CD4-positive, alpha-beta T cell treated with Interleukin-4 for 1 hour (primary cell): ENCODE measurements around the gene FCRL5.
"Not testable (repeated sequence)": the region's sequence is repeated elsewhere in the genome, so short reads cannot be mapped to it uniquely, and the experiment has no call there.

Experiments
- DNase-seq, 2 donors: peaks; one replicate each; pipeline ENCODE4 v3.0.0-alpha.2; 2020 to 2022

The FCRL5 gene

DNA sequence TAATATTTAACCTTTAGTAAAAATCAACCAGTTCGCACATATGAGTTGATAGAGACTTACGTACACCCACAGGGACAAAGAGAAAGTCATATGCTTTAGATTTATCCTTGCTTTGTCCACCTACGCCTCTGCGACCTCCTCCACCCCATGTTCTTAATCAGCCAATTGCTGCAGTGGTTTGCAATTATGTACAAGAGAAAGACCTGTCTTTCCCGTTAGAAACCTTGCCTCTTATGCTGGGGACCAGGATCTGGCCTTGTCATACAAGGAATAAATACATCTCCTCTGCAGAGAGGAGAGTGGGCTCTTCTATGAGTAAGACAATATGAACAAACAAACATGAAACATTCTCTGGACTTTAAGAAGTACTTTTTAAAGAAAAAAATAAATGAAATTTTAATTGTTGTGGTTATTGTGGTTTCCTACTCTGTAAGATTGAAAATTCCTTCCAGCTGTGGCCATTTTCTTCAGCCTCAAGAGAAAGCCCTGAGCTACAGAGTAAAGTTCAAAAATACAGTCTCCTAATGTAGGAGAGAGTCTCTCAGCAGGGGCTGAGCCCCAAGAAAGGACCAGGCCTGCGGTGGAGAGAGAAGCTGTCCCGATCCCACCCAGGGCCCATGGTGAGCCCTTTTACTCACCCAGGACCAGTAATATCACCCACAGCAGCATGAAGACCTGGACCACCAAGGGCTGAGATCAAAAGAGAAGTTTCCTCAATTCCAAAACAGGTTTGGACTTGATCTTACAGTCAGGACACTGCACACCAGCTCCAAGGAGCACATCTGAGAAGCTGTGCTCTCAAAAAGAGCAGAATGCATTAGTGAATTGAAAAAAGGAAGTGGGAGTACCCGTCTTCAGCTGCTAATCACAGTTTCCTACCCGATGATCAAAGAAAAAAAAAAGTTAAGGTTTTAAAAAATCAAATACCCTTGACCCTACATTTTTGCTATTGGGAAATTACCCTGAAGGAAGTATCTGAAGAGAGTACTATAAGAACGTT lies at the start of gene FCRL5:
Gene FCRL5, minus strand, starts transcription at position 822 of the 1,000 bp plus-strand sequence. Its CDS starts 153 bp downstream, at position 669.
- DNase-seq = no peak

- DNase-seq = no peak
These were observed 47.9 kb upstream of the FCRL5 start for GRCh38 chr1:157600236-157600635.

GRCh38 chr1:157597959-157598667 lies 45.8 kb upstream of the FCRL5 start, which contains the start of gene FCRL4:
Gene FCRL4 (minus strand): TSS chr1:157598085. CDS start chr1:157597944, 141 bp downstream.
- no peak for DNase-seq

- DNase-seq = no peak
These were observed 44.1 kb upstream of the FCRL5 start for GRCh38 chr1:157596384-157596783.

DNA sequence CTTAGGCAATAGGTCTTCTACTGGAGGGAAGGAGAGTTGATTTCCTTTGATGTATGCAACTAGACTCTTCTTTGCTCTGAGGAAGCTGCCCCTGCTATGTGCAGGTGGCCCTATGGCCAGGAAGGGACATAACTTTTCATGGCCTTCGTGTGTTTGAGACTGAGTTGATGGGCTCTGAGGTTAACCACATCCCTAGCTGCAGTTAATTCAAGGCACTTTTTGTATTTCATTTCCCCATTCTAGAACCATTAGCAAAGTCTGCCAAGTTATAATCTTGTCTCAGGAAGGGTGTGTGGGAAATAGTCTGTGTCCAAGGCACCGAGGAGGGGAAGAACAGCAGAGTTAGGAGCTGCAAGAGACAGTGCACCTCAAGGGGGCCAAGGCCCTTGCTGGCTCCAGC lies 43.0 kb upstream of the FCRL5 start:
- no peak for DNase-seq

DNA sequence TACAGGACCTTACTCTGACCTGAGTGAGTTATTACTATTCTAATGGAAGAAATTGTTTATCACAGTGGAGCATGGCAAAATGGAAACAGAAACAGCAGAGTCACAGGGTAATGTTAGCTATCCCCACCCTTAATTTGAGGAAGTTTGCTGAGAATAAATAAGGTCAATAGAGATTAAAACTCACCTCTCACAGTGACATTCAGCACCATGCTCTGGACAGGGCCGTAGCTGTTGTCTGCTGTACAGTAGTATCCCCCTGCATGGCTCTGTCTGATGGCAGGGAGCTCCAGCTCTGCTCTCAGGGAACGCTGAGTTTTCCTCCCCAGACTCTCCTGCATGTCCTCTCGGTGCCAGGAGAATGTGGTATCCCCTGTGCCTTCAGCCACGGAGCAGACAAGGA lies 33.7 kb upstream of the FCRL5 start:
- no peak for DNase-seq

GRCh38 chr1:157584503-157584902 lies 32.2 kb upstream of the FCRL5 start:
- DNase-seq = peak in 1 of 2 donors; percentile 20

GRCh38 chr1:157580828-157581210 lies 28.5 kb upstream of the FCRL5 start:
- DNase-seq = no peak

DNA sequence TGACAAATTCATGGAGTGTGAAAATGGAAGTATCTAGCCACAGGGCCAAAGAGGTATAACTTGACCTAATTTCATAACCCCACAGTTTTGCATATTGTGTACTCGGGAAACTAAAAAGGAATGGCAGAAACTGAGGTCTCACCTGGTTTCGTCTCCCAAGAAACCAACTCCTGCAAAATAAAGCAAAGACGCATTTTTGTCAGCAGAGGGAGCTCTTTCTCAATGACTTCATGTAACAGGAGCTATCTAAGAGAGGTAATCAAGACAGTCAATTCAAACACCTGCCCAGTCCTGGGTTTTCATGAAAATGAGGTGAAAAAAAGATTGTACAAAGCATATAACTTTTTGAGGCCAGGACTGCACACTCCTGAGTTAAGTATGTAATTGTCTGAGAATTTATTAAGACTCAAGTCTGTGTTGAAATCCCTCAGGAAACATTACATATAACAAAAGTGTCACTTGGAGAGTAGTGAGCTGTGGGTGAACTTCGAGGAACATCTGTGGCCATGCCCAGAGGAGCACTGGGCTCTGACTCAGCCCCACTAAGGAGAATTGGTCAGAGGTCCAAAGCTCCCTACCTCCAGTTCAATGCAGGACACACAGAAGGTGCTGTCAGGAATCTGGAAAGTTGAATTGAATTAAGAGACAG lies 28.0 kb upstream of the FCRL5 start:
- DNase-seq = peak; percentile 42 to 63

DNA sequence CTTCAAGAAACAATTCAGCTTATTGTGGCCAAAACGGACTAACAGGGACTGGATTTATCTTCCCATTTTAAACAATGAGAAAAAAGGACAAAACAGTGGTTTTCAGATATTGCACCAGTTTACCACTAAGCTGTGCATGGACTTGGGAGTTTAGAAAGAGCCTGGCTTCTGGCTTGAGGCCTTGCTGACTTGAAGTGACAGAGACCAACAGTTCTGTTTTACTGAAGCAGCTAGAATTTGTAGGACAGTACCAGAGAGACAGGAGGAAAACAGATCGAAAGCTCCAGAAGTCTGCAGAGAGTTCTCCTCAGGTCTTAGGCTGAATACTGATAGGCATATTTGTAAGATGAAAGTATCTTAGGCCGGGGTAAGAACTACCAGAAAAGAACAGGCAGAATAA lies 25.1 kb upstream of the FCRL5 start:
- DNase-seq = no peak

- no peak for DNase-seq
These were observed 23.4 kb upstream of the FCRL5 start for GRCh38 chr1:157575744-157576143.

DNA sequence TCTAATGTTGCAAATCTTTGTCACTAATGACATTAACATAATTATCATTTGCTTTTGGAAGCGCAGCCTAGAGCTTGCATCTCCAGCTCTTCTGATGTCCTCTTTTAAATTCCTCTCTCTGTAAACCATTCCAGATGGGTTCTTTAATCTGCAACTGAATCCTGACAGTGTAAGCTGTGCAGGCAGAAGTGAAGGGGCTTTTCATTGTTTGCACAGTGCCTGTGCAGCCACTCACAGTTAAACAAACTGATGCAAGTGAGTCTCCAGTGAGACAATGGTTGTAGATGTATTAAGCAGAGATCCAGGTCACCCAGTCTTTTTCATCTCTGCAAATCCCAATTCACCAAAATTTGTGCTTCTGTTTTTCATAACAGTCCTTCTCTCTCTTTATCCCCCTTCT lies 22.5 kb upstream of the FCRL5 start:
- no peak for DNase-seq

GRCh38 chr1:157566484-157567300 lies 14.4 kb upstream of the FCRL5 start:
- DNase-seq = peak in 1 of 2 donors; percentile 13

- DNase-seq = no peak
These were observed 10.2 kb upstream of the FCRL5 start for GRCh38 chr1:157562515-157562914.

DNA sequence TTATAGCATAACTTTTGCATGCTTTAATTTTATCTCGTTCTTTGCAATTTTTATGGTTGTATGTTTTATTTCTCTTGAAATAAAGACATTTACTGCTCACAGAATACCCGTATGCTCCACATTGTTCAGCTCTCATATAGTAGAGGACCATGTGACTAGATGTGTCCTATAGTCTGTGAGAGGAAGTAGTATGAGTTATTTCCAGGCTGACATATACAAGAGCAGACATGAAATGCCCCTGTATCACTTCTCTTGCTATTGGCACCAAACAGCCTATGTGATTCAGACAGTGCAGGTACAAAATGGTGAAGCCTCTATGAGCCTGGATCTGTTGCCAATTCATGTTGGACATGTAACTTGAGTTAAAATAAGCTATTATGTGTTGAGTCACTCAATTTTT lies 5.8 kb upstream of the FCRL5 start:
- DNase-seq = no peak

DNA sequence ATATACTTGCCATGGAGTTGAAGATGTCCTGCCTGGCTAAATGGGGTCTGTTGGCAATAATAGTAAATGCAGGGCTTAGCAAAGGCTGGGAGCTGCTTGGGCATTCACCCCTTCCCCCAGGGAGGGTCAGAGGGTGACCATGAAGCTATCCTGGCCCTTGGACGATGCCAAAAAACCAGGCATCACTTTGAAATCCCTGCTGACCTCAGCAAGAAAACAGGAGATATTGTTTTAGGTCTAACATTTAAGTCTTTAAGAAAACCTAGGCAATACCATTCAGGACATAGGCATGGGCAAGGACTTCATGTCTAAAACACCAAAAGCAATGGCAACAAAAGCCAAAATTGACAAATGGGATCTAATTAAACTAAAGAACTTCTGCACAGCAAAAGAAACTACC lies 4.2 kb downstream of the FCRL5 start:
- not testable (repeated sequence) for DNase-seq

DNA sequence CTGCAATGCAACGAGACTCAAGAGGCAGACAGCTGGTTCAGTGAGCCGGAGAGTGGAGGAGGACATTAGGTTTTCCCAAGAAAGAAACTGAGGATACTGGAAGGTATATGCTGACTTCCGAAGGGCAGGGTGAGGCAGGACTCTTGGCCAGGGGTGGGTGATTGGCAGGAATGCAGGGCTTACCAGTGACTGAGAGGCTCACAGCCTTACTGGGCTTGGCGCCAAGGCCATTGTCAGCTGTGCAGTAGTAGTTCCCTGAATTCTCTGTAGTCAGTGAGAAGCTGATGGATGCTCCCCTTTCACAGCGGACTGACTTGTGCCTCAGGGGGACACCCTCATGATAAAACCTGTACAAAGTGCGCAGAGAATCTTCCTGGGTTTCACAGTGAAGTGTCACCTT lies 9.6 kb downstream of the FCRL5 start:
- no peak for DNase-seq

GRCh38 chr1:157540852-157541251 lies 11.5 kb downstream of the FCRL5 start:
- no peak for DNase-seq

- no peak for DNase-seq
These were observed 12.1 kb downstream of the FCRL5 start for GRCh38 chr1:157540160-157540748.

- DNase-seq = no peak
These were observed 12.7 kb downstream of the FCRL5 start for GRCh38 chr1:157539568-157539967.

DNA sequence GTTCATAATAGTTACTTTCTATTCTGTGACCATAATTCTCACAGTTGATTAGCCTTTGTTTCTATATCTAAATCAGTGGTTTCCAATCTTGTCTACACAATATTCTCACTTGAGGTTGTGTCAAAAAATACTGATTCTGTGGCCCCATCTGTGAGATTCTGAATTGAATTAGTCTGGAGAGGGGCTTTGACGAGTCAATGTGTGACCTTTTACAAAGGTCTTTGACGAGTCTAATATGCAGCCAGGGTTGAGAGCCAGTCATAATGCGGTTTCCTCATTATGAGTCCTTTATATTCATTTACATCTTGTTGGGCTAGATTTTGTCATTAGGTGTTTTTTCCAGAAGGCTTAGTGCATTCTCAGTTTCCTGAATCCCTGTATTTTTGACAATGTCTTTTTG lies 19.7 kb downstream of the FCRL5 start:
- no peak for DNase-seq
